ENCODE results near the gene EGF.

EGF gene

GRCh38 chr4:110014233-110014632 lies 101.5 kb downstream of the EGF start:
- TF ChIP-seq CTCF (IDR thresholded peaks at IDR 0.05; ENCODE audit: extremely low read depth, insufficient read depth, missing control alignments): no peak
- DNase-seq (ENCODE audit: low spot score): no peak
- in situ Hi-C loops (cut with MboI; ENCODE audit: low pct_unique_long_range_greater_than_20kb, low sequenced_read_pairs, unreplicated experiment): loop anchor here (25.0 kb wide), 1 partner anchor 323 kb away; no protein-coding TSS in a partner anchor

- no peak for TF ChIP-seq CTCF (IDR thresholded peaks at IDR 0.05; ENCODE audit: extremely low read depth, insufficient read depth, missing control alignments)
- DNase-seq (ENCODE audit: low spot score): no peak
- in situ Hi-C loops (cut with MboI; ENCODE audit: low pct_unique_long_range_greater_than_20kb, low sequenced_read_pairs, unreplicated experiment): loop anchor here (25.0 kb wide), 1 partner anchor 318 kb away; no protein-coding TSS in a partner anchor
Measured at GRCh38 chr4:110019153-110019552, 106.5 kb downstream of the EGF start.

GRCh38 chr4:110020139-110020538 lies 107.5 kb downstream of the EGF start:
- DNase-seq (ENCODE audit: low spot score): no peak
- in situ Hi-C loops (cut with MboI; ENCODE audit: low pct_unique_long_range_greater_than_20kb, low sequenced_read_pairs, unreplicated experiment): loop anchor here (25.0 kb wide), 1 partner anchor 317 kb away; no protein-coding TSS in a partner anchor
- no peak for TF ChIP-seq CTCF (IDR thresholded peaks at IDR 0.05; ENCODE audit: extremely low read depth, insufficient read depth, missing control alignments)

GRCh38 chr4:110020646-110021443 lies 108.2 kb downstream of the EGF start:
- in situ Hi-C loops (cut with MboI; ENCODE audit: low pct_unique_long_range_greater_than_20kb, low sequenced_read_pairs, unreplicated experiment): loop anchor here (25.0 kb wide), 1 partner anchor 316 kb away; no protein-coding TSS in a partner anchor
- TF ChIP-seq CTCF (IDR thresholded peaks at IDR 0.05; ENCODE audit: extremely low read depth, insufficient read depth, missing control alignments): no peak
- no peak for DNase-seq (ENCODE audit: low spot score)

- no peak for TF ChIP-seq CTCF (IDR thresholded peaks at IDR 0.05; ENCODE audit: extremely low read depth, insufficient read depth, missing control alignments)
- DNase-seq (ENCODE audit: low spot score): no peak
- in situ Hi-C loops (cut with MboI; ENCODE audit: low pct_unique_long_range_greater_than_20kb, low sequenced_read_pairs, unreplicated experiment): loop anchor here (25.0 kb wide), 1 partner anchor 315 kb away; no protein-coding TSS in a partner anchor
Measured at GRCh38 chr4:110022457-110022856, 109.8 kb downstream of the EGF start.

DNA sequence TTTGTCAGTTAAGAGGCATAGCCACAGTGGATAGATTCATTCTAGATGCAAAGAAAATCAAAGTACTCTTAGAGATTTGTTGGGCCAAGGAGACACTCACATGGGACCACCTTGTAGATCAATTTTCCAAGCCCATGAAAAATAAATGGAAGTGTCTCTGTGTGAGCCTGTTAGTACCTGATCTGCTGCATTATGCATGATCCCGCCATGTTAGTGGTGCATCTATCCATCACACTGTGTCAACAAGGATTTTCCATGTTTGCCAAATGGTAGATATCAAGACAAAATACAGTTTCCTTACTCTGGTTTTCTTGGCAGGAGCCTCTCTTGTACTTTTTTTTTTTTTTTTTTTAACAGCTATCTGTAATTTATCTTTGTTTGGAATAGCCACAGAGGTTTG lies 112.4 kb downstream of the EGF start:
- DNase-seq (ENCODE audit: low spot score): no peak
- in situ Hi-C loops (cut with MboI; ENCODE audit: low pct_unique_long_range_greater_than_20kb, low sequenced_read_pairs, unreplicated experiment): no loop called here
- no peak for TF ChIP-seq CTCF (IDR thresholded peaks at IDR 0.05; ENCODE audit: extremely low read depth, insufficient read depth, missing control alignments)

Data from GM13977 (cell line).